ENCODE measurements around the gene ISOC2.

GRCh38 chr19:55423225-55424005 lies 38.0 kb downstream of the ISOC2 start:
- TF ChIP-seq CTCF (IDR thresholded peaks at IDR 0.05) = no peak
- TF ChIP-seq POLR2A (IDR thresholded peaks at IDR 0.05) = no peak

All from right lobe of liver (tissue), 4 donors.